Suprapubic skin (tissue), 4 donors: ENCODE data around the gene WDR33. TPM values are rescaled to one million over a fixed set of nuclear protein-coding genes. Genes with fewer than 3 reads are reported as not detected.

Experiments used
- DNase-seq, 2 donors: peaks; one replicate each; pipeline ENCODE4 v3.0.0-alpha.2; 2019; ENCODE audit warnings: low spot score in 2 of 2
- H3K27ac ChIP-seq: fragments of 200-600 bp; sonication (generic); one replicate; pipeline ENCODE4 v1.5.1; 2019
- H3K27me3 ChIP-seq: fragments of 200-600 bp; sonication (generic); one replicate; pipeline ENCODE4 v1.5.1; 2019
- H3K36me3 ChIP-seq: fragments of 200-600 bp; sonication (generic); one replicate; pipeline ENCODE4 v1.5.1; 2019
- H3K4me1 ChIP-seq: fragments of 200-600 bp; sonication (generic); one replicate; pipeline ENCODE4 v1.5.1; 2019
- H3K4me3 ChIP-seq: fragments of 200-600 bp; sonication (generic); one replicate; pipeline ENCODE4 v1.5.1; 2019; ENCODE audit warnings: mild to moderate bottlenecking
- H3K9me3 ChIP-seq: fragments of 200-600 bp; sonication (generic); one replicate; pipeline ENCODE4 v1.5.1; 2019
- EP300 ChIP-seq: sonication (generic); formaldehyde crosslinking; IDR thresholded peaks from one replicate; pipeline ENCODE4 v1.6.1; 2017; ENCODE audit warnings: antibody characterized with exemption
- POLR2A ChIP-seq, 2 donors: fragments of 450-650 bp; IDR thresholded peaks; one replicate each; pipeline ENCODE4 v1.6.1; 2017; ENCODE audit warnings: antibody characterized with exemption in 2 of 2, mild to moderate bottlenecking in 2 of 2, moderate library complexity in 2 of 2
- POLR2AphosphoS5 ChIP-seq, 3 donors: sonication (generic); formaldehyde crosslinking; IDR thresholded peaks; one replicate each; pipeline ENCODE4 v1.6.1; 2017; ENCODE audit warnings: antibody characterized with exemption in 3 of 3
- WGBS: methylation state at CpG from one replicate; pipeline ENCODE4 v1.1.5; 2018; 5-methylcytosine and 5-hydroxymethylcytosine counted together
- total RNA-seq, 4 donors: library from RNA; depleted of rRNA; stranded (reverse); fragments of >200 nt; gene quantifications; one replicate each; pipeline ENCODE4 v1.1.0, GENCODE V29; 2016
- TF ChIP-seq, protein P1 (sequence below), 2 donors: fragments of 200-600 bp in 1 of 2; fragments of 450-650 bp in 1 of 2; sonication (generic) in 1 of 2; IDR thresholded peaks; one replicate each; pipeline ENCODE4 v1.5.1; 2016 to 2019; ENCODE audit warnings: antibody characterized with exemption in 2 of 2, mild to moderate bottlenecking in 1 of 2, moderate library complexity in 1 of 2

The WDR33 gene
- total RNA-seq, 4 donors from 2014 or later = 31.9 to 85.8 (median 44.1) TPM

DNA sequence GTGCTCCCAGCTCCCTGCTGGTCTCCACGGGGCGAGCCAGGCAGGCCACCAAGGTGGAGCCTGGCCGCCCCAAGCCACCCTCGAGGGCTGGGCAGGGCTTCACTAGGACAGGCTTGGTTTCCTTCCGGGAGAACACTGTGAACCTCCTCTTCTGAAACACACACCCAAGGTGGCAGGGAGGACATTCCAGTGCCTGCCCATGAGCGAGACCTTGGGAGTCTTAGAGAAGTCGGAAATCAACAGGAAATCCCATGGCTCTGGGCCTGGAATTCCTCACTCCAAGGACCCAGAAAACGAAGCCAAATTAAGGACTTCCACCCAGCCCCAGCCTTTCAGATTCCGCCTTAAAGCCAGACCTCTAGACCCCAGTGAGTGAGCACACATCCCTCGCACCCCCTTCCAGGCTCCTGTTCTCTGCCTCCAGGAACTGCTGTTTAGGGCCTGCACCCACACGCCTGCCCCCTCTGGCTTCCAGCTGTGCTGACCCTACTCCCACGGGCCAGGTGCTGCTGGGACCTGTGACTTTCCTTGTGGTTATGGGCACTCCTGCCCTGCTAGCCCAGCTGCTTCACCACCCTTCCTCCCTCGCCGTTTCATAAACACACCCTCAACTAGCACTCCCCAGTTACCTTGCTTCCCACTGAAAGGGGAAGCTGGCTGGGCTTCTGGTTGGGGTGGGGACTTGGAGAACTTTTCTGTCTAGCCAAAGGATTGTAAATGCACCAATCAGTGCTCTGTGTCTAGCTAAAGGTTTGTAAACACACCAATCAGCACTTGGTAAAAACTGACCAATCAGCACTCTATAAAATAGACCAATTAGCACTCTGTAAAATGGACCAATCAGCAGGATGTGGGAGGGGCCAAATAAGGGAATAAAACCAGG is 151.3 kb downstream of the WDR33 start:
- Histone ChIP-seq H3K36me3 (peaks cover under 1% of the 10 kb centered on the region), H3K4me3 (no peak overlapping the region), H3K4me1 (peaks cover 44% of the 10 kb centered on the region), H3K27ac (peak overlapping the region; percentile 75), H3K27me3 (peaks cover 6% of the 10 kb centered on the region), H3K9me3 (no peaks in the 10 kb centered on the region)
- 81% methylated on average over 11 of the region's 14 CpGs for WGBS
- DNase-seq = peak in 1 of 2 donors; percentile 59
- TF ChIP-seq, protein P1, sequence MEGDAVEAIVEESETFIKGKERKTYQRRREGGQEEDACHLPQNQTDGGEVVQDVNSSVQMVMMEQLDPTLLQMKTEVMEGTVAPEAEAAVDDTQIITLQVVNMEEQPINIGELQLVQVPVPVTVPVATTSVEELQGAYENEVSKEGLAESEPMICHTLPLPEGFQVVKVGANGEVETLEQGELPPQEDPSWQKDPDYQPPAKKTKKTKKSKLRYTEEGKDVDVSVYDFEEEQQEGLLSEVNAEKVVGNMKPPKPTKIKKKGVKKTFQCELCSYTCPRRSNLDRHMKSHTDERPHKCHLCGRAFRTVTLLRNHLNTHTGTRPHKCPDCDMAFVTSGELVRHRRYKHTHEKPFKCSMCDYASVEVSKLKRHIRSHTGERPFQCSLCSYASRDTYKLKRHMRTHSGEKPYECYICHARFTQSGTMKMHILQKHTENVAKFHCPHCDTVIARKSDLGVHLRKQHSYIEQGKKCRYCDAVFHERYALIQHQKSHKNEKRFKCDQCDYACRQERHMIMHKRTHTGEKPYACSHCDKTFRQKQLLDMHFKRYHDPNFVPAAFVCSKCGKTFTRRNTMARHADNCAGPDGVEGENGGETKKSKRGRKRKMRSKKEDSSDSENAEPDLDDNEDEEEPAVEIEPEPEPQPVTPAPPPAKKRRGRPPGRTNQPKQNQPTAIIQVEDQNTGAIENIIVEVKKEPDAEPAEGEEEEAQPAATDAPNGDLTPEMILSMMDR (IDR thresholded peaks at IDR 0.05) = no peak
- TF ChIP-seq EP300 (no peak), POLR2AphosphoS5 (IDR thresholded peaks at IDR 0.05) (no peak), POLR2A (IDR thresholded peaks at IDR 0.05) (no peak)

- Histone ChIP-seq H3K27me3 (no peaks in the 10 kb centered on the region), H3K4me3 (no peak overlapping the region), H3K36me3 (peaks cover 8% of the 10 kb centered on the region), H3K9me3 (no peaks in the 10 kb centered on the region), H3K4me1 (peaks cover 39% of the 10 kb centered on the region), H3K27ac (peak overlapping the region; percentile 75)
- WGBS = 82% methylated on average over 12 of the region's 20 CpGs
- DNase-seq = peak in 1 of 2 donors; percentile 49
- TF ChIP-seq POLR2A (IDR thresholded peaks at IDR 0.05) (no peak), POLR2AphosphoS5 (IDR thresholded peaks at IDR 0.05) (no peak)
Measured at GRCh38 chr2:127658641-127659407, 152.1 kb downstream of the WDR33 start.

- peaks cover 8% of the 10 kb centered on the region for H3K36me3 ChIP-seq
- H3K9me3 ChIP-seq = no peaks in the 10 kb centered on the region
- peak in 1 of 2 donors; percentile 11 for DNase-seq
- H3K27ac ChIP-seq = peak overlapping the region; percentile 75
- WGBS = 92% methylated on average over 6 of the region's 6 CpGs
- no peaks in the 10 kb centered on the region for H3K27me3 ChIP-seq
- no peak overlapping the region for H3K4me3 ChIP-seq
- peaks cover 34% of the 10 kb centered on the region for H3K4me1 ChIP-seq
- TF ChIP-seq, protein P1 (IDR thresholded peaks at IDR 0.05) = no peak
- TF ChIP-seq POLR2A (IDR thresholded peaks at IDR 0.05) (no peak), EP300 (no peak), POLR2AphosphoS5 (IDR thresholded peaks at IDR 0.05) (no peak)
Measured at GRCh38 chr2:127658146-127658545, 152.8 kb downstream of the WDR33 start.

- no peak overlapping the region for H3K4me3 ChIP-seq
- H3K36me3 ChIP-seq = peaks cover 10% of the 10 kb centered on the region
- TF ChIP-seq POLR2A (IDR thresholded peaks at IDR 0.05) = no peak
- TF ChIP-seq, protein P1 (IDR thresholded peaks at IDR 0.05) = no peak
- TF ChIP-seq EP300 = no peak
- TF ChIP-seq POLR2AphosphoS5 (IDR thresholded peaks at IDR 0.05) = no peak
- peaks cover 27% of the 10 kb centered on the region for H3K4me1 ChIP-seq
- no peak for DNase-seq
- WGBS = 87% methylated on average over 13 of the region's 17 CpGs
- no peak overlapping the region for H3K27ac ChIP-seq
- no peaks in the 10 kb centered on the region for H3K9me3 ChIP-seq
- H3K27me3 ChIP-seq = no peaks in the 10 kb centered on the region
Measured at GRCh38 chr2:127657232-127657595, 153.8 kb downstream of the WDR33 start.

DNA sequence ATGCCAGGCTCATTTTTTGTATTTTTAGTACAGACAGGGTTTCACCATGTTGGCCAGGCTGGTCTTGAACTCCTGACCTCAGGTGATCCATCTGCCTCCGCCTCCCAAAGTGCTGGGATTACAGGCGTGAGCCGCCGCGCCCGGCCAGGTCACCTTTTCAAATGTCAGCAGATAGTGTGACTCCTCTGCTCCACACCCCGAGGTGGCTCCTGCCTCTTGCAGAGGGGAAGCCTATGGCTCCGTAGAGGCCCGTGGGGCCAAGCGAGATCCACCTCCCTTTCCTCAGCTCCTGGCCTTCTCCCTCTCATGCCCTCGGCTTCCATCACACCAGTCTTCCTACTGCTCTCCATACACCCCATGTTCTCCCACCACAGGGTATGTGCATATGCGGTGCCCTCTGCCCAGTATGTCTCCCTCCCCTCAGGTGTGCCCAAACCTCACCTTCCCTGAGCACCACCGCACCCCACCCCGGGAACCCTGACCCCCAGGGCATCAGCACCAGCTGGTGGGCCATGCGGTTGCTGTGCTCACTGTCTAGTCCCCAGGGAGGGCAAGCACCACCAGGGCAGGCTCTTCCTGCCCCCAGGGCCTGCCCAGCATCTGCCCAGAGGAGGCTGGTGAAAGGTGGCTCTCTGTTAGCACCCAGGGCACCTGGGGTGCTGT is 154.3 kb downstream of the WDR33 start:
- no peak for DNase-seq
- peaks cover 10% of the 10 kb centered on the region for H3K36me3 ChIP-seq

More for the DNA sequence above, 154.3 kb downstream of the WDR33 start:
- no peaks in the 10 kb centered on the region for H3K9me3 ChIP-seq
- H3K4me3 ChIP-seq = no peak overlapping the region
- H3K4me1 ChIP-seq = peaks cover 22% of the 10 kb centered on the region
- WGBS = 93% methylated on average over 15 of the region's 15 CpGs
- H3K27me3 ChIP-seq = no peaks in the 10 kb centered on the region
- no peak overlapping the region for H3K27ac ChIP-seq
- TF ChIP-seq POLR2A (IDR thresholded peaks at IDR 0.05) = no peak
- no peak for TF ChIP-seq POLR2AphosphoS5 (IDR thresholded peaks at IDR 0.05)
- no peak for TF ChIP-seq EP300
- TF ChIP-seq, protein P1 (IDR thresholded peaks at IDR 0.05) = no peak
